A549 (cell line): ENCODE measurements around the gene CCDC187. TPM values are rescaled to one million over a fixed set of nuclear protein-coding genes. Genes with fewer than 3 reads are reported as not detected.

Source experiments
- ATAC-seq, 2 experiments: fragments of 200-7000 bp in 1 of 2; fragments of >200 bp in 1 of 2; cut with Nextera tagmentation in 1 of 2; cut with Tn5 transposase in 1 of 2; 3 replicates each; pipeline versions ENCODE4 v1.8.0 to v1.9.1; 2018 to 2020; ENCODE audit warnings: mild to moderate bottlenecking in 1 of 2, moderate library complexity in 1 of 2
- CTCF ChIA-PET: fragments of 300-600 bp; sonication (Branson Sonifier 250); formaldehyde crosslinking; extraction: SDS; loops from one replicate; lab custom pipeline; 2021; ENCODE audit warnings: antibody characterized with exemption, inconsistent platforms; lab: Yijun Ruan, JAX
- POLR2A ChIA-PET: fragments of 350-600 bp; formaldehyde crosslinking; extraction: SDS; loops from one replicate; lab custom pipeline; 2021; ENCODE audit warnings: antibody characterized with exemption, inconsistent platforms; lab: Yijun Ruan, JAX
- DNase-seq, 2 experiments: peaks; one replicate each; pipeline versions ENCODE4 v3.0.0 to v3.0.0-alpha.2; 2011 to 2016; ENCODE audit warnings: low read depth in 1 of 2, low spot score in 1 of 2
- FAIRE-seq: peaks from 2 replicates; lab custom pipeline; 2011; peaks lifted over from hg19 to GRCh38; lab: Jason Lieb, UNC
- H3K27ac ChIP-seq, 2 experiments: fragments of >200 bp; sonication (Bioruptor Twin); formaldehyde crosslinking; 3 replicates each; pipeline ENCODE4 v1.5.1; 2016 to 2017
- H3K4me1 ChIP-seq: fragments of >200 bp; sonication (Bioruptor Twin); formaldehyde crosslinking; 3 replicates; pipeline ENCODE4 v1.6.1; 2016
- H3K4me2 ChIP-seq: fragments of >200 bp; sonication (Bioruptor Twin); formaldehyde crosslinking; 3 replicates; pipeline ENCODE4 v1.6.1; 2016
- H3K4me3 ChIP-seq: fragments of >200 bp; sonication (Bioruptor Twin); formaldehyde crosslinking; 3 replicates; pipeline ENCODE4 v1.5.1; 2016
- H3K9me3 ChIP-seq: fragments of >200 bp; sonication (Bioruptor Twin); formaldehyde crosslinking; 3 replicates; pipeline ENCODE4 v1.6.1; 2016
- CBX8 ChIP-seq: fragments of 200-600 bp; sonication (generic); IDR thresholded peaks from 2 replicates; pipeline ENCODE4 v1.6.1; 2016
- CEBPB ChIP-seq, 2 experiments: fragments of >200 bp in 1 of 2; sonication (Bioruptor Twin) in 1 of 2; formaldehyde crosslinking in 1 of 2; IDR thresholded peaks; 2 replicates each; pipeline ENCODE4 v1.6.1; 2012 to 2016
- CHD2 ChIP-seq: fragments of 150-350 bp; IDR thresholded peaks from 2 replicates; pipeline ENCODE4 v1.6.1; 2014; ENCODE audit warnings: low read length; ENCODE audit not compliant: partially characterized antibody
- CHD4 ChIP-seq: fragments of 200-600 bp; sonication (generic); IDR thresholded peaks from 2 replicates; pipeline ENCODE4 v1.6.1; 2016; ENCODE audit warnings: antibody characterized with exemption, mild to moderate bottlenecking, borderline replicate concordance
- CTCF ChIP-seq: fragments of >200 bp; sonication (Bioruptor Twin); formaldehyde crosslinking; IDR thresholded peaks from 3 replicates; pipeline ENCODE4 v1.5.1; 2016
- ESRRA ChIP-seq: fragments of 150-350 bp; IDR thresholded peaks from 2 replicates; pipeline ENCODE4 v1.6.1; 2014; ENCODE audit warnings: mild to moderate bottlenecking, low read length, borderline replicate concordance
- FOXS1 ChIP-seq: fragments of 250-450 bp; sonication (Bioruptor Pico); IDR thresholded peaks from 2 replicates; pipeline ENCODE4 v1.5.0; 2020; ENCODE audit warnings: mild to moderate bottlenecking, moderate library complexity
- HMGXB4 ChIP-seq: fragments of 250-450 bp; sonication (Bioruptor Pico); IDR thresholded peaks from 2 replicates; pipeline ENCODE4 v1.5.0; 2021; ENCODE audit warnings: mild to moderate bottlenecking, moderate library complexity, borderline replicate concordance
- HOXB5 ChIP-seq: fragments of 250-450 bp; sonication (Bioruptor Pico); IDR thresholded peaks from 2 replicates; pipeline ENCODE4 v1.5.0; 2020; ENCODE audit warnings: mild to moderate bottlenecking, moderate library complexity
- JUN ChIP-seq, 2 experiments: fragments of >200 bp; sonication (Bioruptor Twin); formaldehyde crosslinking; IDR thresholded peaks; 2 replicates in 1 of 2; 3 replicates in 1 of 2; pipeline ENCODE4 v1.6.1; 2016 to 2017
- JUNB ChIP-seq: fragments of >200 bp; sonication (Bioruptor Twin); formaldehyde crosslinking; IDR thresholded peaks from 2 replicates; pipeline ENCODE4 v1.6.1; 2016
- MAX ChIP-seq: IDR thresholded peaks from 2 replicates; pipeline ENCODE4 v1.6.1; 2012
- MAZ ChIP-seq: fragments of 150-350 bp; IDR thresholded peaks from 2 replicates; pipeline ENCODE4 v1.6.1; 2014; ENCODE audit warnings: antibody characterized with exemption, low read depth, low read length, borderline replicate concordance
- MYC ChIP-seq: IDR thresholded peaks from 2 replicates; pipeline ENCODE4 v1.6.1; 2012; ENCODE audit warnings: mild to moderate bottlenecking, inconsistent platforms, low read length, improper control_type of control experiment, borderline replicate concordance
- NPAS2 ChIP-seq: fragments of 250-450 bp; sonication (Bioruptor Pico); IDR thresholded peaks from 2 replicates; pipeline ENCODE4 v1.8.0; 2022; ENCODE audit warnings: mild to moderate bottlenecking, moderate library complexity, borderline replicate concordance
- POLR2A ChIP-seq: IDR thresholded peaks from 2 replicates; pipeline ENCODE4 v1.6.1; 2012; ENCODE audit warnings: mild to moderate bottlenecking, low read length
- RAD21 ChIP-seq, 2 experiments: fragments of >200 bp in 1 of 2; sonication (Bioruptor Twin) in 1 of 2; formaldehyde crosslinking in 1 of 2; IDR thresholded peaks in 1 of 2; conservative IDR thresholded peaks in 1 of 2; 2 replicates in 1 of 2; 3 replicates in 1 of 2; pipeline ENCODE4 v1.6.1; 2012 to 2018; ENCODE audit warnings: inconsistent platforms in 1 of 2
- RFX5 ChIP-seq: fragments of 450-650 bp; IDR thresholded peaks from 2 replicates; pipeline ENCODE4 v1.7.1; 2014; ENCODE audit warnings: antibody characterized with exemption, mild to moderate bottlenecking, moderate library complexity
- SMC3 ChIP-seq: fragments of >200 bp; sonication (Bioruptor Twin); formaldehyde crosslinking; IDR thresholded peaks from 3 replicates; pipeline ENCODE4 v1.6.1; 2018; ENCODE audit warnings: inconsistent platforms
- ZC3H11A ChIP-seq: fragments of 450-650 bp; IDR thresholded peaks from 2 replicates; pipeline ENCODE4 v1.6.1; 2014; ENCODE audit warnings: antibody characterized with exemption, mild to moderate bottlenecking
- ZFP36 ChIP-seq: fragments of 450-650 bp; IDR thresholded peaks from 2 replicates; pipeline ENCODE4 v1.6.1; 2014; ENCODE audit warnings: borderline replicate concordance; ENCODE audit not compliant: partially characterized antibody
- WGBS: methylation state at CpG from one replicate; pipeline ENCODE4 v1.1.6; 2017; ENCODE audit errors: missing lambda C conversion rate; 5-methylcytosine and 5-hydroxymethylcytosine counted together
- polyA plus RNA-seq, 4 experiments: library from polyadenylated mRNA; depleted of rRNA in 3 of 4; stranded (reverse); fragments of >200 nt; fragmentation: RNase III in 1 of 4; extraction: RNeasy Plus Mini Kit Qiagen cat#74134 plus additional on column Dnase treatment in 1 of 4; gene quantifications; 2 replicates in 3 of 4; 3 replicates in 1 of 4; pipeline ENCODE4 v1.2.3, GENCODE V29; 2011 to 2017
- TF ChIP-seq, protein P1 (sequence below): fragments of >200 bp; sonication (Bioruptor Twin); formaldehyde crosslinking; IDR thresholded peaks from 2 replicates; pipeline ENCODE4 v1.6.1; 2016
- TF ChIP-seq, protein P2 (sequence below): fragments of >200 bp; sonication (Bioruptor Twin); formaldehyde crosslinking; IDR thresholded peaks from 3 replicates; pipeline ENCODE4 v1.6.1; 2016
- TF ChIP-seq, protein P3 (sequence below): fragments of 150-350 bp; IDR thresholded peaks from 2 replicates; pipeline ENCODE4 v1.6.1; 2014; ENCODE audit warnings: low read depth, mild to moderate bottlenecking, low read length

CCDC187 gene
- polyA plus RNA-seq, 2 of the 4 experiments (the other 2 are of a cell fraction) = under 0.01 TPM; not detected in 1

DNA sequence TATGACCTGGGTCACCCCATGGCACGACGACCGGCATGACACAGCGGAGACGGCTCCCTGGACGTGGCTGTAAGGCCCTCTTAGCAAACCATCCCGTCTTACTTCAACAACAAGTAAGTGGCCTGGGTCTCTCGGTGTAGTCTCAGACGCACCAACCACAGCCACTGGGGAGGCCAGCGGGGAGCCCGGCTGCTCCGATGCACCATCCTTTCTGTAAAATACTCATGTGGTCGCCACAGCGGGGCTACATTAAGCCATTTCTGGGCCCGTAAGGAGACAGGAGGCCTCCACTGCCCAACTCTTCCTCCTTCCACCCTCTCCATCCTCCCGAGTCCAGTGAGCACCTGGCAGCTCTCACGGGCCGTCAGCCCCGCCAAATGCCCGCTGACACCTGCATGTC lies 63.0 kb downstream of the CCDC187 start:
- H3K4me3 ChIP-seq = no peak overlapping the region
- no peaks in the 10 kb centered on the region for H3K9me3 ChIP-seq
- ChIA-PET CTCF (no interaction called here), POLR2A (no interaction called here)
- H3K4me1 ChIP-seq = peaks cover 15% of the 10 kb centered on the region
- no peak for FAIRE-seq
- no peak overlapping the region for H3K4me2 ChIP-seq
- TF ChIP-seq POLR2A = no peak
- TF ChIP-seq, protein P1, sequence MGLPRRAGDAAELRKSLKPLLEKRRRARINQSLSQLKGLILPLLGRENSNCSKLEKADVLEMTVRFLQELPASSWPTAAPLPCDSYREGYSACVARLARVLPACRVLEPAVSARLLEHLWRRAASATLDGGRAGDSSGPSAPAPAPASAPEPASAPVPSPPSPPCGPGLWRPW = no peak
- no peak for TF ChIP-seq ZFP36
- no peak for TF ChIP-seq JUN (IDR thresholded peaks at IDR 0.05)
- TF ChIP-seq JUNB = no peak
- TF ChIP-seq, protein P2, sequence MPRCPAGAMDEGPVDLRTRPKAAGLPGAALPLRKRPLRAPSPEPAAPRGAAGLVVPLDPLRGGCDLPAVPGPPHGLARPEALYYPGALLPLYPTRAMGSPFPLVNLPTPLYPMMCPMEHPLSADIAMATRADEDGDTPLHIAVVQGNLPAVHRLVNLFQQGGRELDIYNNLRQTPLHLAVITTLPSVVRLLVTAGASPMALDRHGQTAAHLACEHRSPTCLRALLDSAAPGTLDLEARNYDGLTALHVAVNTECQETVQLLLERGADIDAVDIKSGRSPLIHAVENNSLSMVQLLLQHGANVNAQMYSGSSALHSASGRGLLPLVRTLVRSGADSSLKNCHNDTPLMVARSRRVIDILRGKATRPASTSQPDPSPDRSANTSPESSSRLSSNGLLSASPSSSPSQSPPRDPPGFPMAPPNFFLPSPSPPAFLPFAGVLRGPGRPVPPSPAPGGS = no peak
- TF ChIP-seq MAX = no peak
- TF ChIP-seq ZC3H11A = no peak
- TF ChIP-seq MAZ = no peak
- no peak for TF ChIP-seq CBX8
- TF ChIP-seq SMC3 = no peak
- no peak for TF ChIP-seq HMGXB4 (CRISPR knock-in tag)
- no peak for TF ChIP-seq CHD2
- TF ChIP-seq CEBPB (IDR thresholded peaks at IDR 0.05) = no peak
- TF ChIP-seq CHD4 = no peak
- 94% methylated on average over 20 of the region's 20 CpGs for WGBS
- no peak for DNase-seq
- H3K27ac ChIP-seq = no peak overlapping the region
- ATAC-seq = no peak

- ChIA-PET POLR2A (no interaction called here), CTCF (interaction anchor here (0.6 to 1.6 kb wide), 4 partner anchors 8 to 44 kb away, joined by 3 to 5 read pairs (median 4); no protein-coding TSS in a partner anchor)
- H3K27ac ChIP-seq = no peak overlapping the region
- H3K4me2 ChIP-seq = no peak overlapping the region
- peaks cover 15% of the 10 kb centered on the region for H3K4me1 ChIP-seq
- H3K9me3 ChIP-seq = no peaks in the 10 kb centered on the region
- no peak for FAIRE-seq
- WGBS = 88% methylated on average over 2 of the region's 2 CpGs
- DNase-seq = no peak
- H3K4me3 ChIP-seq = no peak overlapping the region
- no peak for ATAC-seq
- TF ChIP-seq JUN (IDR thresholded peaks at IDR 0.05) = no peak
- TF ChIP-seq, protein P2 = no peak
- no peak for TF ChIP-seq NPAS2 (CRISPR knock-in tag)
- TF ChIP-seq ESRRA = no peak
- TF ChIP-seq RFX5 = no peak
- TF ChIP-seq MAZ = no peak
- no peak for TF ChIP-seq RAD21 (conservative IDR thresholded peaks at IDR 0.05 in 1 of 2, IDR thresholded peaks at IDR 0.05 in 1 of 2)
- no peak for TF ChIP-seq SMC3
- TF ChIP-seq CBX8 = no peak
- TF ChIP-seq MYC = no peak
- no peak for TF ChIP-seq CTCF
- TF ChIP-seq POLR2A = no peak
- no peak for TF ChIP-seq ZFP36
- no peak for TF ChIP-seq HOXB5 (CRISPR knock-in tag)
- TF ChIP-seq, protein P3, sequence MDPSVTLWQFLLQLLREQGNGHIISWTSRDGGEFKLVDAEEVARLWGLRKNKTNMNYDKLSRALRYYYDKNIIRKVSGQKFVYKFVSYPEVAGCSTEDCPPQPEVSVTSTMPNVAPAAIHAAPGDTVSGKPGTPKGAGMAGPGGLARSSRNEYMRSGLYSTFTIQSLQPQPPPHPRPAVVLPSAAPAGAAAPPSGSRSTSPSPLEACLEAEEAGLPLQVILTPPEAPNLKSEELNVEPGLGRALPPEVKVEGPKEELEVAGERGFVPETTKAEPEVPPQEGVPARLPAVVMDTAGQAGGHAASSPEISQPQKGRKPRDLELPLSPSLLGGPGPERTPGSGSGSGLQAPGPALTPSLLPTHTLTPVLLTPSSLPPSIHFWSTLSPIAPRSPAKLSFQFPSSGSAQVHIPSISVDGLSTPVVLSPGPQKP = no peak
- TF ChIP-seq FOXS1 (CRISPR knock-in tag) = no peak
These were observed 63.9 kb downstream of the CCDC187 start for GRCh38 chr9:136239983-136240330.
